HepG2 (cell line): Measurements from ENCODE around the gene ZNF581.

ENCODE experiments used
- BRCA1 ChIP-seq: sonication (generic); formaldehyde crosslinking; IDR thresholded peaks from 2 replicates; pipeline ENCODE4 v1.4.0; 2020; ENCODE audit warnings: missing genetic modification reagents
- CTCF ChIP-seq: sonication (generic); formaldehyde crosslinking; IDR thresholded peaks from 2 replicates; pipeline ENCODE4 v1.5.0; 2020; ENCODE audit warnings: mild to moderate bottlenecking, missing genetic modification reagents, moderate library complexity
- E2F5 ChIP-seq: sonication (generic); formaldehyde crosslinking; conservative IDR thresholded peaks from 2 replicates; pipeline ENCODE4 v1.4.0; 2020; ENCODE audit warnings: missing genetic modification reagents
- FOXA1 ChIP-seq, 2 experiments: fragments of 450-650 bp in 1 of 2; sonication (generic) in 1 of 2; formaldehyde crosslinking in 1 of 2; IDR thresholded peaks; 2 replicates each; pipeline versions ENCODE4 v1.4.0 to v1.6.1; 2016 to 2020; ENCODE audit warnings: missing genetic modification reagents in 1 of 2
- HCFC1 ChIP-seq: fragments of 150-350 bp; IDR thresholded peaks from 2 replicates; pipeline ENCODE4 v1.6.1; 2014; ENCODE audit warnings: low read depth, low read length
- HOXA7 ChIP-seq: sonication (generic); formaldehyde crosslinking; IDR thresholded peaks from 2 replicates; pipeline ENCODE4 v1.8.1; 2022; ENCODE audit warnings: mild to moderate bottlenecking, missing genetic modification reagents, moderate library complexity
- JDP2 ChIP-seq: sonication (generic); formaldehyde crosslinking; IDR thresholded peaks from 2 replicates; pipeline ENCODE4 v1.8.1; 2022; ENCODE audit warnings: missing genetic modification reagents, borderline replicate concordance
- JUND ChIP-seq: sonication (generic); formaldehyde crosslinking; IDR thresholded peaks from 2 replicates; pipeline ENCODE4 v1.8.0; 2022; ENCODE audit warnings: mild to moderate bottlenecking, missing genetic modification reagents
- PRDM15 ChIP-seq: sonication (generic); formaldehyde crosslinking; IDR thresholded peaks from 2 replicates; pipeline ENCODE4 v1.4.0; 2020; ENCODE audit warnings: missing genetic modification reagents
- TBP ChIP-seq: sonication (generic); formaldehyde crosslinking; IDR thresholded peaks from 2 replicates; pipeline ENCODE4 v1.5.0; 2020; ENCODE audit warnings: missing genetic modification reagents
- U2AF1 ChIP-seq: fragments of 200-400 bp; formaldehyde crosslinking; optimal IDR thresholded peaks from 2 replicates; pipeline ENCODE3; 2017; ENCODE audit warnings: mild to moderate bottlenecking, low read depth, low read length
- ZNF318 ChIP-seq: sonication (generic); formaldehyde crosslinking; IDR thresholded peaks from 2 replicates; pipeline ENCODE4 v1.4.0; 2020; ENCODE audit warnings: mild to moderate bottlenecking, missing genetic modification reagents

GRCh38 chr19:55659822-55660221 is 16.4 kb downstream of the ZNF581 start:
- no peak for TF ChIP-seq ZNF318 (CRISPR knock-in tag)
- TF ChIP-seq PRDM15 (CRISPR knock-in tag): no peak
- no peak for TF ChIP-seq HOXA7
- no peak for TF ChIP-seq CTCF (CRISPR knock-in tag)
- TF ChIP-seq E2F5 (CRISPR knock-in tag): no peak
- no peak for TF ChIP-seq HCFC1
- TF ChIP-seq FOXA1 (IDR thresholded peaks at IDR 0.05): no peak
- TF ChIP-seq FOXA1 (CRISPR knock-in tag; IDR thresholded peaks at IDR 0.05): no peak
- TF ChIP-seq JDP2 (CRISPR knock-in tag): no peak
- no peak for TF ChIP-seq TBP
- TF ChIP-seq JUND (CRISPR knock-in tag): no peak
- TF ChIP-seq BRCA1 (CRISPR knock-in tag): no peak
- no peak for TF ChIP-seq U2AF1
